AG04450 (cell line): ENCODE measurements around the gene NELFCD. TPM values are rescaled to one million over a fixed set of nuclear protein-coding genes. Genes with fewer than 3 reads are reported as not detected.

Experiments used
- CTCF ChIA-PET: fragments of 300-600, 350-600 bp; formaldehyde crosslinking; extraction: SDS; loops from one replicate; lab custom pipeline; 2022; ENCODE audit warnings: antibody characterized with exemption, inconsistent platforms; lab: Charles Lee
- POLR2A ChIA-PET: fragments of 350-600 bp; formaldehyde crosslinking; extraction: SDS; loops from one replicate; lab custom pipeline; 2021; ENCODE audit warnings: antibody characterized with exemption, inconsistent platforms; lab: Yijun Ruan, JAX
- DNase-seq: peaks from one replicate; pipeline ENCODE4 v3.0.0-alpha.2; 2011; ENCODE audit warnings: low read depth, low spot score
- H3K27ac ChIP-seq: one replicate; pipeline ENCODE4 v1.5.1; 2012; ENCODE audit warnings: low read depth, low read length, control low read depth
- H3K27me3 ChIP-seq: one replicate; pipeline ENCODE4 v1.6.0; 2012; ENCODE audit warnings: low read length; ENCODE audit not compliant: control insufficient read depth, insufficient read depth
- H3K4me3 ChIP-seq: 2 replicates; pipeline ENCODE4 v1.5.1; 2011; ENCODE audit warnings: mild to moderate bottlenecking, low read depth, low read length, control low read depth
- H3K9me3 ChIP-seq: 2 replicates; pipeline ENCODE4 v1.5.1; 2012; ENCODE audit warnings: low read length; ENCODE audit not compliant: control insufficient read depth, insufficient read depth
- CTCF ChIP-seq: IDR thresholded peaks from 2 replicates; pipeline ENCODE4 v1.5.1; 2011; ENCODE audit warnings: low read depth, low read length, control low read depth, inconsistent platforms
- polyA plus RNA-seq: library from polyadenylated mRNA; depleted of rRNA; stranded (reverse); fragments of >200 nt; gene quantifications from 2 replicates; pipeline ENCODE4 v1.2.3, GENCODE V29; 2011; rRNA removed

The NELFCD gene
- polyA plus RNA-seq, 1 experiment = 79.9 TPM

GRCh38 chr20:59044295-59044694 lies 63.2 kb downstream of the NELFCD start:
- no peak for DNase-seq
- Histone ChIP-seq H3K9me3 (peaks cover 2% of the 10 kb centered on the region; the same call in 1 of the 2 replicates), H3K4me3 (no peak overlapping the region), H3K27ac (no peak overlapping the region), H3K27me3 (no peaks in the 10 kb centered on the region)
- ChIA-PET CTCF (interaction anchor here (0.5 to 1.7 kb wide), 3 partner anchors 11 to 206 kb away, joined by 4 to 8 read pairs (median 5); no protein-coding TSS in a partner anchor), POLR2A (interaction anchor here (4.4 kb wide), 1 partner anchor 12 kb away, joined by 24 read pairs; the partner anchor contains the start of gene ATP5F1E)
- no peak for TF ChIP-seq CTCF

Other genes with a start within 250 kb of the NELFCD start
- 0.52 and 0.65 TPM in 2 replicates for gene GNAS-AS1, start 130.4 kb upstream of the NELFCD start, polyA plus RNA-seq
- gene GNAS, start 128.5 kb upstream of the NELFCD start, polyA plus RNA-seq = 765 and 1,181 TPM in 2 replicates
- 141 and 156 TPM in 2 replicates for gene CTSZ, start 26.0 kb downstream of the NELFCD start, polyA plus RNA-seq
- not detected in 2 replicates for gene TUBB1, start 38.2 kb downstream of the NELFCD start, polyA plus RNA-seq
- 70.8 and 84.3 TPM in 2 replicates for gene ATP5F1E, start 51.1 kb downstream of the NELFCD start, polyA plus RNA-seq
- 51.7 and 58.2 TPM in 2 replicates for gene PRELID3B, start 61.5 kb downstream of the NELFCD start, polyA plus RNA-seq
- gene ZNF831, start 182.6 kb downstream of the NELFCD start, polyA plus RNA-seq = not detected in 2 replicates